A673 (cell line): ENCODE measurements around the gene PSMA1. TPM values are rescaled to one million over a fixed set of nuclear protein-coding genes. Genes with fewer than 3 reads are reported as not detected.
A peak's percentile ranks its signal among the peaks of the same experiment; 100 is the strongest.

Experiments
- BruUV-seq: library from RNA; stranded (reverse); fragments of 400-500 nt; replicated peaks from 2 replicates; lab custom pipeline; 2021; lab: Mats Ljungman, UMichigan
- CTCF ChIA-PET: fragments of 300-600 bp; sonication (Branson Sonifier 250); formaldehyde crosslinking; loops from one replicate; lab custom pipeline; 2022; ENCODE audit warnings: antibody characterized with exemption; lab: Charles Lee
- POLR2A ChIA-PET: fragments of 300-600 bp; sonication (Branson Sonifier 250); formaldehyde crosslinking; loops from one replicate; lab custom pipeline; 2022; ENCODE audit warnings: antibody characterized with exemption; ENCODE audit not compliant: low non-redundant PET; lab: Charles Lee
- DNase-seq: peaks from one replicate; pipeline ENCODE4 v3.0.0-alpha.2; 2015; ENCODE audit warnings: low spot score
- H3K27ac ChIP-seq: fragments of 200-600 bp; sonication (generic); 2 replicates; pipeline ENCODE4 v1.5.1; 2016; ENCODE audit warnings: mixed run types, low read depth, mild to moderate bottlenecking, mixed read lengths, antibody characterized with exemption, low read length; ENCODE audit not compliant: poor library complexity, severe bottlenecking
- H3K27me3 ChIP-seq: fragments of 200-600 bp; sonication (generic); replicated peaks from 2 replicates; pipeline ENCODE4 v1.6.1; 2017; ENCODE audit warnings: mixed run types, low read depth, mild to moderate bottlenecking, mixed read lengths, antibody characterized with exemption, low read length; ENCODE audit not compliant: insufficient read depth, poor library complexity
- H3K36me3 ChIP-seq: fragments of 200-600 bp; sonication (generic); 2 replicates; pipeline ENCODE4 v1.6.1; 2016; ENCODE audit warnings: mixed run types, mild to moderate bottlenecking, mixed read lengths, antibody characterized with exemption, low read length; ENCODE audit not compliant: insufficient read depth, poor library complexity, severe bottlenecking
- H3K4me1 ChIP-seq: fragments of 200-600 bp; sonication (generic); 2 replicates; pipeline ENCODE4 v1.6.1; 2017; ENCODE audit warnings: mixed run types, mild to moderate bottlenecking, mixed read lengths, antibody characterized with exemption, low read length; ENCODE audit not compliant: insufficient read depth, poor library complexity, severe bottlenecking
- H3K4me3 ChIP-seq: fragments of 200-600 bp; sonication (generic); 2 replicates; pipeline ENCODE4 v1.5.1; 2016; ENCODE audit warnings: low read depth, mixed run types, mild to moderate bottlenecking, mixed read lengths, low read length; ENCODE audit not compliant: poor library complexity, severe bottlenecking
- H3K9me3 ChIP-seq: fragments of 200-600 bp; sonication (generic); 2 replicates; pipeline ENCODE4 v1.6.1; 2016; ENCODE audit warnings: mixed run types, low read depth, mild to moderate bottlenecking, mixed read lengths, antibody characterized with exemption, low read length; ENCODE audit not compliant: poor library complexity, severe bottlenecking
- EZH2 ChIP-seq: fragments of 200-600 bp; sonication (generic); IDR thresholded peaks from 2 replicates; pipeline ENCODE4 v1.6.1; 2017; ENCODE audit warnings: borderline replicate concordance, low read depth, mild to moderate bottlenecking, mixed read lengths, antibody characterized with exemption, low read length; ENCODE audit not compliant: poor library complexity, severe bottlenecking
- intact Hi-C: fragments of 100-400 bp; cut with micrococcal nuclease; formaldehyde crosslinking; loops from one replicate; pipeline ENCODE4 v1.10.0; 2022; ENCODE audit not compliant: unreplicated experiment
- total RNA-seq: library from RNA; stranded (reverse); gene quantifications from 2 replicates; pipeline ENCODE4 v1.2.3, GENCODE V29; 2021
- TF ChIP-seq, protein P1 (sequence below): fragments of 300-800, 200-600 bp; sonication (generic); conservative IDR thresholded peaks from 2 replicates; pipeline ENCODE4 v1.5.1; 2017; ENCODE audit warnings: low read depth, mild to moderate bottlenecking, antibody characterized with exemption, low read length, moderate library complexity, mixed read lengths

PSMA1 gene
- total RNA-seq, 1 experiment from 2014 or later: 267 TPM

DNA sequence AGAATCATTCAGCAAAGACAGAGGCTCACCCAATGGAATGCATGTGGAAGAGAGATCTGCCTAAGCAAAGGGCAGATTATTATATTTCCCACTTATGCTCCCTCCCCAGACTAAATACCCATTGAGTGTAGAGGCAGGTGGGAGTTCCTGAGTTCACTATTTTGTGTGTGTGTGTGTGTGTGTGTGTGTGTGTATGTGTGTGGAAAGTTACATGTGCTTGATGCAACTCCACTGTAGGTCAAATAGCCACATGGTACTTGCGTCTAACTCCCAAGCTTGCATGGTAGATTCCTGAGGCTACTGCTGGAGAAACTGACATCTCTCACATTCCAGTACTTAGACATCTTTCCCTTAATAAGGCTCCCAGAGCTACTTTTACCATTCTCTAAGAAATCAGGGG lies 17.2 kb downstream of the PSMA1 start:
- BruUV-seq: no TSS peak

DNA sequence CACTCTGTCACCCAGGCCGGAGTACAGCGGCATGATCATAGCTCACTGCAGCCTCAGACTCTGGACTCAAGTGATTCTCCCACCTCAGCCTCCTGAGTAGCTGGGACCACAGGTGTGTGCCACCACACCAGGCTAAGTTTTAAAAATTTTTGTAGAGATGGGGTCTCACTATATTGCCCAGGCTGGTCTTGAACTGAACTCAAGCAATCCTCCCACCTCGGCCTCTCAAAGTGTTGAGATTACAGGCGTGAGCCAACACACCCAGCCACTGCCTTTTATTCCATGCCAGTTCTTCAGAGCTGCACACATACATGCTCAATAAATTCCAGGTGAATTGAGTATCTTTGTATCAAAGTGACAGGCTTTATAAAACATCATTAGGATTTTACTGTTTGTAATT lies 18.1 kb downstream of the PSMA1 start:
- intact Hi-C loops: no loop called here
- Histone ChIP-seq H3K4me3 (no peak overlapping the region), H3K27ac (no peak overlapping the region), H3K4me1 (no peaks in the 10 kb centered on the region), H3K27me3 (no peaks in the 10 kb centered on the region), H3K36me3 (peaks cover 45% of the 10 kb centered on the region), H3K9me3 (no peaks in the 10 kb centered on the region)
- POLR2A ChIA-PET: no interaction called here
- CTCF ChIA-PET: no interaction called here
- no peak for DNase-seq
- TF ChIP-seq, protein P1, sequence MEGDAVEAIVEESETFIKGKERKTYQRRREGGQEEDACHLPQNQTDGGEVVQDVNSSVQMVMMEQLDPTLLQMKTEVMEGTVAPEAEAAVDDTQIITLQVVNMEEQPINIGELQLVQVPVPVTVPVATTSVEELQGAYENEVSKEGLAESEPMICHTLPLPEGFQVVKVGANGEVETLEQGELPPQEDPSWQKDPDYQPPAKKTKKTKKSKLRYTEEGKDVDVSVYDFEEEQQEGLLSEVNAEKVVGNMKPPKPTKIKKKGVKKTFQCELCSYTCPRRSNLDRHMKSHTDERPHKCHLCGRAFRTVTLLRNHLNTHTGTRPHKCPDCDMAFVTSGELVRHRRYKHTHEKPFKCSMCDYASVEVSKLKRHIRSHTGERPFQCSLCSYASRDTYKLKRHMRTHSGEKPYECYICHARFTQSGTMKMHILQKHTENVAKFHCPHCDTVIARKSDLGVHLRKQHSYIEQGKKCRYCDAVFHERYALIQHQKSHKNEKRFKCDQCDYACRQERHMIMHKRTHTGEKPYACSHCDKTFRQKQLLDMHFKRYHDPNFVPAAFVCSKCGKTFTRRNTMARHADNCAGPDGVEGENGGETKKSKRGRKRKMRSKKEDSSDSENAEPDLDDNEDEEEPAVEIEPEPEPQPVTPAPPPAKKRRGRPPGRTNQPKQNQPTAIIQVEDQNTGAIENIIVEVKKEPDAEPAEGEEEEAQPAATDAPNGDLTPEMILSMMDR: no peak
- BruUV-seq: no TSS peak

More for the DNA sequence above, 17.2 kb downstream of the PSMA1 start:
- Histone ChIP-seq H3K9me3 (no peaks in the 10 kb centered on the region), H3K27me3 (no peaks in the 10 kb centered on the region), H3K4me1 (no peaks in the 10 kb centered on the region), H3K36me3 (peaks cover 45% of the 10 kb centered on the region), H3K4me3 (no peak overlapping the region), H3K27ac (no peak overlapping the region)
- DNase-seq: no peak
- ChIA-PET POLR2A (no interaction called here), CTCF (no interaction called here)
- intact Hi-C loops: no loop called here
- TF ChIP-seq EZH2: no peak

DNA sequence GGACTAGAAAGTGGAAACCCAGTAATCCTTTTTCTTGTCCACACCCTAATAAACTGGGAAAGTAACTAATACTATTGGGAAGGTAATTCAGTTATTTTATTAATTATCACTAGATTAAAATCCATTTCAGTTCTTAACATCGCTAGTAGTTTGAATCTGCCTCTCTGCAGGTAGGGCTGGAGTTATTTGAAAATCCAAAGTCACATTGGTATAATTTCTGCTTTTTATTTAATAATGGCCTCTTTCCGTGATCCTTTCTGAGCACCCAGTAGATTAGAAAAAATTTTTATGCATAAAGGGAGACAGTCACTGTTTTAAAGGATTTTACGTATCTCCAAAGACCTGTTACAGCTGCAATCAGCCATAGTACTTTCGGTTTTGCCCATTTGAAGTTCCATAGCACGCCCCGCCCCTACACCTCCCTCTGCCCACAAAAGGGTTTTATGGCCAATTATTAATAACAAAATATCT lies 20.0 kb downstream of the PSMA1 start:
- Histone ChIP-seq H3K4me3 (peak overlapping the region; percentile 81), H3K27me3 (no peaks in the 10 kb centered on the region), H3K27ac (peak overlapping the region; percentile 78), H3K36me3 (peaks cover 44% of the 10 kb centered on the region), H3K9me3 (no peaks in the 10 kb centered on the region), H3K4me1 (no peaks in the 10 kb centered on the region)
- intact Hi-C loops: no loop called here
- no peak for TF ChIP-seq EZH2
- TF ChIP-seq, protein P1: no peak
- ChIA-PET CTCF (no interaction called here), POLR2A (interaction anchor here (0.6 kb wide), 1 partner anchor 140 kb away, joined by 11 read pairs; no protein-coding TSS in a partner anchor)
- peak; percentile 56 for DNase-seq
- TSS peak; percentile 92 for BruUV-seq
